ENCODE results near the gene DGKD.
"Not testable (repeated sequence)": the region's sequence is repeated elsewhere in the genome, so short reads cannot be mapped to it uniquely, and the experiment has no call there.

DGKD gene

GRCh38 chr2:233353769-233354499, at the start of gene DGKD:
DGKD (plus strand) TSS chr2:233354494; CDS start chr2:233354519, 25 bp downstream.
- DNase-seq (ENCODE audit: low read depth in 2 of 2): peak; percentile 57 to 62

DNA sequence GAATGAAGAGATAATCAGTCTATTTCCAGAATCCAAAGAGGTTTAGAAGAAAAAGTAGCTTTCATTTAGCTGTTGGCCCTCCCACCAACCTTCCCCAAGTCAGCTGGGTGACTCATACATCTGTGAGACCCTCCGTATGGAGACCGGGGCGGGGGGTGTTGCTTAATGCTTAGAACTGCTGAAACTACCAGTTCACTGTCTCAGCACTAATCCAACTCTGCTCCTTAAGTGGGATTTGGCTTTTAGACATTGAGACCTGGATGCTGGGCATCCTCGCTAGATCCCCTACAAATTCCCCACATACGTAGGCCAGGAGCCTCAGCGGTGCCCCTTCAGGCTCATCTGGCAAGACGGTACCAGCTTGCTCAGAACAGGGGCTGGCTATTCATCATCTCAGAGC, 46.7 kb upstream of the DGKD start, which contains the start of gene SAG:
Gene SAG (plus strand): TSS at position 252 of the 400 bp plus-strand sequence. CDS start 1,374 bp downstream, outside the sequence.
- DNase-seq (ENCODE audit: low read depth in 2 of 2): no peak

DNA sequence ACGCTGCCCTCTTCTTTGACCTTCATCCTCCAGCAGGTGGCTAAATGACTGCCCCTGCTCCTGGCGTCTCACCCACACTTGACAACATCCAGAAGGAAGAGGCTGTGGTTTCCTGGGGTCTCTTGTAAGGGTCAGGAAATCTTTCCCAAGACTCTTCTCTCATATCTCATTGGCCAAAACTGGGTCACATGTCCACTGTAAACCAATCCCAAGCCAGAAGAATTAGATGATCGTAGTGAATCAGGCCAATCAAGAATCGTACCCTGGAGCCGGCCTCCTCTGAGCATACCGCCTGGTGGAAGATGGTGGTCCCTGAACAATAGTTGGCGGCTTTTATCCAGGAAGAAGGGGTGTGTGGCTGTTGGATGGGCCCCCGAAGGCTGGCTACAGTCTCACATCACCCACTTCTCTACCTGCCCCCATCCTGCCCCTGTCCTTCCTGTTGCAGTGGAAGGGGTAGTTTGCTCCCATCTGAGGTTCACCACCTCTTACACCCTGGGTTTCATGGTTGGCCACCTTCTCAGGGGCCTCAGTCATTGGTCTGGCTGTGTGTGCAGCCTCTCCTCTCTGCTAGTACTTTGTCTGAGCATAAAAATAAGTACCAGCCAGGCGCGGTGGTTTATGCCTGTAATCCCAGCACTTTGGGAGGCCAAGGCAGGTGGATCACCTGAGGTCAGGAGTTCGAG, 42.9 kb upstream of the DGKD start:
- no peak for DNase-seq (ENCODE audit: low read depth in 2 of 2)

DNA sequence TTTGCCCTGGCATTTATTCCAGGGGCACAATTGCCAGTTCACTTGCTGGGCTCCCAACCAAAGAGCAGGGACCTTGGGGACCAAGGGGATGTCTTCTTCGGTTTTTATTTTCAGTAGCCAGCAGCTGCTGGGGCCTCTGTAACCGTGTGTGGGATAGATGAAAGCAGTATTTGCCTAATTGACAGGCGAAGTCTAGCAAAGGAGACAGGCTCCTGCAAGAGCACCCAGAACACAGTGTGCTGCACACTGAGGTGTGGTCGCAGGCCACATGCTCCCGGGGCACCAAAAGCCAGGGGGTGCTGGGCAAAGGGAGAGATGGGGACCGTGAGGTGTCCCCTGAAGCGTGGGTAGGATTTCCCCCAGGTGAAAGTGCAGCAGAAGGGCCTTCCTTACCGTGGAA, 41.4 kb upstream of the DGKD start:
- DNase-seq (ENCODE audit: low read depth in 2 of 2): no peak

- no peak for DNase-seq (ENCODE audit: low read depth in 2 of 2)
Observed at GRCh38 chr2:233314180-233314925, 39.9 kb upstream of the DGKD start.

- DNase-seq (ENCODE audit: low read depth in 2 of 2): no peak
Observed at GRCh38 chr2:233317196-233317943, 36.9 kb upstream of the DGKD start.

DNA sequence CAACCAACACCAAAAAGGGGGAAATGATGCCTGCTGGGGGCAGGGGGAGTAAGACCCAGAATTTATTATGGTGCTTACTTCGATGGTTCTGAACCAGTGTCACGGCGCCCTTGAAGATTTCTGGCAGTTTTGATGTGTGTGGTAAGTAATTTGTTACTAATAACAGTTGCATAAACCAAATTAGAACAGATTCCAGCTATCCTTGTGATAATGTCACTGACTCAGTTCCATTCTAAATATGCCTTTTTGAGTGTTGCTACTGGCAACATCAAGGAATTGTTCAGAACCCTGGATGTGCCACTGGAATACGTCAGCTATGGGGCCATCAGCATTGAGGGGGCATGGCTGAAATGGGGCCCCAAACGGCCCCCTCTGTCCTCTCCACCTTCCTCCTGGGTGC, 35.0 kb upstream of the DGKD start:
- no peak for DNase-seq (ENCODE audit: low read depth in 2 of 2)

GRCh38 chr2:233320470-233320869, 33.8 kb upstream of the DGKD start:
- no peak for DNase-seq (ENCODE audit: low read depth in 2 of 2)

- DNase-seq (ENCODE audit: low read depth in 2 of 2): no peak
Observed at GRCh38 chr2:233321166-233321565, 33.1 kb upstream of the DGKD start.

DNA sequence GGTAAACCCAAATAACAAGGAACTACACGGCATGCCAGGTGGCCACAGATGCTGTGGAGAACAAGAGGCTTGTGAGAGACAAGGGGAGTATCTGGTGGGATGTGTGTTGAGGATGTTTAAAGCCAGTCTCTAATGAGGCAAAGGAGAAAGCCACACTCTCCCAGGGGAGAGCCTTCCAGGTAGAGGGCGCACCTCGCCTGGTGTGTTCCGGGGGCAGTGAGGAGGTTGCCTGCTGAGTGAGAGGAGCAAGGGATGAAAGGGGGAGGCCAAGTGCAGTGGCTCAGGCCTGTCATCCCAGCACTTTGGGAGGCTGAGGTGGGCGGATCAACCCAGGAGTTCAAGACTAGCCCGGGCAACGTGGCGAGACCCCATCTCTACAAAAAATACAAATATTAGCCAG, 30.4 kb upstream of the DGKD start:
- DNase-seq (ENCODE audit: low read depth in 2 of 2): no peak

- no peak for DNase-seq (ENCODE audit: low read depth in 2 of 2)
Observed at GRCh38 chr2:233325256-233325655, 29.0 kb upstream of the DGKD start.

DNA sequence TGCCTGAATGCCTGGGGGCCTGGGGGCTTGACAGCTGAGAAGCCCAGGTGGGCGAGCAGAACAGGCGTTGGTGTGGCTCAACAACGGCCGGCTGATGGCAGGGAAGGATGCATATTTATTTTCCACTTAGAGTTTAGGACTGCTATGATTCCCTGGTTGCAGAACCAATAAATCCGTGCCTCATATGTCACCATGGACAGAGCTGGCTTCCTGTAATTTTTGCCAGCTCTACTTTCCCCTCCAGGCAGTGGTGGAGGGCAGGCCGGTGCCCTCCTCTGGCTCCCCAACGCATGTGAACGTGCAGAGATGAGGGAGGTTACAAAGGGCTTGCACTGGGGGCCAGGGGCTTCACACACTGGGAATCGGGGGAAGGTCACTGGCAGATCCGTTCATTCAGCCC, 28.5 kb upstream of the DGKD start:
- DNase-seq (ENCODE audit: low read depth in 2 of 2): no peak

DNA sequence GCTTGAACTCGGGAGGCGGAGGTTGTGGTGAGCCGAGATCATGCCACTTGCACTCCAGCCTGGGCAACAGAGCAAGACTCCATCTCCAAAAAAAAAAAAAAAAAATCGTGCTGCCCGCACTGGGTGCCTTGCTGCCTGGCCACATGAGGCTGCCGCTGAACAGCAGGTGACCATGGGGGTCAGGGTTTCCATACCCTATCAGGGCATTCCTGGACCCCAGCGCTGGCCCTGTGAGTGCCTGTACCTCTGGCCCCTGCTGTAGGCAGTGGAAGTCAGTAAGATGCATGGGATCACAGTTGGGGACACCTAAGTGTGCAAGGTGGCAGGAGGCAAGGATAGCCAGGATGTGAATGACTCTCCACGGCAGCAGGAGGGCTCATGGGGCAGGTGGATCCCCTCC, 27.8 kb upstream of the DGKD start:
- DNase-seq (ENCODE audit: low read depth in 2 of 2): no peak

DNA sequence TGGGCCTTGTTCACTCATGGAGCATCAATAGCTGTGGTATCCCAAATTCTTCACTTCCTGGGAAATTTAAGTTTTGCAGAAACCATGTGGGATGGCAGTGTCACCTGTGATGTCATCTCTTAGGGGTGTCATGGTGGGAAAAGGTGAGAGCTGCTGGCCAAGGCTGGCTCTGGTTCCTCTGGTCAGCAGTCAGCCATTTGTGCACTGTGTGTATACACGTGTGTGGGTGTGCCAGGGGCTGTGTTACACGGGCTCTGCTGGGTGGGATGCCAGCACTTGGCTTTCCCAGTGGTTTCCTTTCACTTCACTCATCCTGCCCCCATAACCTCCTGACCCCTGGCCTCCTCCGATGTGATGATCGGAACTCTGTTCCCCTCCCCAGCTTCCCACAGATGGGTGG, 25.4 kb upstream of the DGKD start:
- no peak for DNase-seq (ENCODE audit: low read depth in 2 of 2)

GRCh38 chr2:233329489-233330135, 24.7 kb upstream of the DGKD start:
- no peak for DNase-seq (ENCODE audit: low read depth in 2 of 2)

GRCh38 chr2:233331536-233331935, 22.8 kb upstream of the DGKD start:
- peak; percentile 57 to 59 for DNase-seq (ENCODE audit: low read depth in 2 of 2)

DNA sequence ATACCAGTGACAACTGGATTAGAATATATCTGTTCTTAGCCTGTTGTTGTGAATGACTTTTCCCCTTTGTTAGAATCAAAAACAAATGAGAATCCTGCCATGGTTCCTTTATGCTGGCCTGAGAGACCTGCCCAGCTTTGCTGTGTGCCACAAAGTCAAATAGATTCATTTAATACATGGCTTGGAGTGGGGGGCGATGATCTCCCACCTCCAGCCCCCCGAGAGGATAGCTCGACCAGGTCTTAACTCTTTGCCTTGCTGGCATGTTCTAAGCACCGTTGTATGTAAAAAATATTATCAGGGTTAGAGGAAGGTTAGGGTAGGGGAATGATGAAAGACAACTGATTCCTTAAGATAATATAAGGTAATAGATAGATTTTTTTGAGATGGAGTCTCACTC, 22.2 kb upstream of the DGKD start:
- DNase-seq (ENCODE audit: low read depth in 2 of 2): no peak

DNA sequence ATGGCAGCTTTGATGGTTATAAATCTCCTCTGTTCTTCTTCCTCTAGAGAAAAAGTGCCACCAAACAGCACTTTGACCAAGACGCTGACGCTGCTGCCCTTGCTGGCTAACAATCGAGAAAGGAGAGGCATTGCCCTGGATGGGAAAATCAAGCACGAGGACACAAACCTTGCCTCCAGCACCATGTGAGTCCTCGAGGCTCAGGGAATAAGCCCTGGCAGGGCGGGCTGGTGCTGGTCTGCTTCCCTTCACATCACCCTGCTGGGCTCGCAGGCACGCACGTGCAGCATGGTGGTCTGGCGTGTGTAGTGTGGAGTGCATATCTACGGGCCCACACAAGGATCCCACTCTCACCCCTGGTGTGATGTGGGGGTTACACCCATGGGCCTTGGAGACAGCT, 19.4 kb upstream of the DGKD start:
- no peak for DNase-seq (ENCODE audit: low read depth in 2 of 2)

- DNase-seq (ENCODE audit: low read depth in 2 of 2): not testable (repeated sequence)
Observed at GRCh38 chr2:233336091-233336490, 18.2 kb upstream of the DGKD start.

GRCh38 chr2:233336541-233336940, 17.8 kb upstream of the DGKD start:
- DNase-seq (ENCODE audit: low read depth in 2 of 2): no peak

DNA sequence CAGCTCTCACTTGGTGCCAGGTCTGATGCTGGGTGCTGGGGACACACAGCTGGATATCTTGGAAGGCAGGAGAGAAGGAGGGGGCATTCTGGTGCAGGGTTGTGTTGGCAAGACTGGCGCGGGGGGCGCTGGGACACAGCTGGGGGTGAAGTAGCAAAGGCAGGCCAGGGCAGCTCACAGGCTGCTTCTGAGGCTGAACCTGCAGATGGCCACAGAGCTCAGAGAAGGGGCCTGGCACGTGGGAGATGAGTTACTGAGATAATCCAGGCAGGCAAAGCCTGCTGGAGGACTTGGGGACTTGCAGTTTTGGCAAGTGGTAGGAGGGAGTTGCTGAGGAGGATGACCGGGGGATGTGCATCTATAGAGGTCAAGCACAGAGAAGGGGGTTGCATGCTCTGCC, 16.2 kb upstream of the DGKD start:
- DNase-seq (ENCODE audit: low read depth in 2 of 2): no peak
